ENCODE data around the gene CELF6.

The CELF6 gene

GRCh38 chr15:72242775-72243370, 77.1 kb downstream of the CELF6 start:
- Histone ChIP-seq H4K20me1 (ENCODE audit: insufficient read depth, low read length, poor library complexity, severe bottlenecking) (no peaks in the 10 kb centered on the region), H3K27me3 (ENCODE audit: insufficient read depth, low read length, poor library complexity, severe bottlenecking) (no peaks in the 10 kb centered on the region), H3K4me1 (ENCODE audit: insufficient read depth, low read length, poor library complexity, severe bottlenecking) (peaks cover 4% of the 10 kb centered on the region), H2AFZ (ENCODE audit: low read length) (no peak overlapping the region), H3K4me3 (ENCODE audit: low read length, poor library complexity, severe bottlenecking) (no peak overlapping the region), H3K4me2 (ENCODE audit: low read depth, low read length, poor library complexity, severe bottlenecking) (no peak overlapping the region), H3K9ac (ENCODE audit: low read depth, low read length, poor library complexity, severe bottlenecking) (no peak overlapping the region), H3K79me2 (ENCODE audit: insufficient read depth, low read length) (no peaks in the 10 kb centered on the region), H3K9me2 (replicated peaks; ENCODE audit: low read depth, low read length) (no peaks in the 10 kb centered on the region), H3K9me3 (ENCODE audit: insufficient read depth, low read depth, low read length) (no peaks in the 10 kb centered on the region), H3F3A (ENCODE audit: low read depth) (no peaks in the 10 kb centered on the region; the same call in 1 of the 2 replicates), H3K36me3 (ENCODE audit: insufficient read depth, low read length) (peaks cover 31% of the 10 kb centered on the region; the same call in 1 of the 2 replicates)
- no peak for TF ChIP-seq CTCF (conservative IDR thresholded peaks at IDR 0.05; ENCODE audit: low read length)
- no peak for TF ChIP-seq EZH2phosphoT487 (IDR thresholded peaks at IDR 0.05; ENCODE audit: borderline replicate concordance)

GRCh38 chr15:72239652-72240051, 80.3 kb downstream of the CELF6 start:
- Histone ChIP-seq H3F3A (ENCODE audit: low read depth) (no peaks in the 10 kb centered on the region; the same call in 1 of the 2 replicates), H3K4me1 (ENCODE audit: insufficient read depth, low read length, poor library complexity, severe bottlenecking) (peaks cover 22% of the 10 kb centered on the region), H3K4me3 (ENCODE audit: low read length, poor library complexity, severe bottlenecking) (no peak overlapping the region), H3K4me2 (ENCODE audit: low read depth, low read length, poor library complexity, severe bottlenecking) (no peak overlapping the region), H2AFZ (ENCODE audit: low read length) (no peak overlapping the region), H3K36me3 (ENCODE audit: insufficient read depth, low read length) (peaks cover 31% of the 10 kb centered on the region; the same call in 1 of the 2 replicates), H4K20me1 (ENCODE audit: insufficient read depth, low read length, poor library complexity, severe bottlenecking) (no peaks in the 10 kb centered on the region), H3K9me3 (ENCODE audit: insufficient read depth, low read depth, low read length) (no peaks in the 10 kb centered on the region), H3K79me2 (ENCODE audit: insufficient read depth, low read length) (0 out of 2 replicates have a peak, but pooled peaks cover 4% of the 10 kb centered on the region), H3K27me3 (ENCODE audit: insufficient read depth, low read length, poor library complexity, severe bottlenecking) (no peaks in the 10 kb centered on the region), H3K9me2 (replicated peaks; ENCODE audit: low read depth, low read length) (no peaks in the 10 kb centered on the region), H3K9ac (ENCODE audit: low read depth, low read length, poor library complexity, severe bottlenecking) (no peak overlapping the region)
- no peak for TF ChIP-seq CTCF (conservative IDR thresholded peaks at IDR 0.05; ENCODE audit: low read length)
- no peak for TF ChIP-seq EZH2phosphoT487 (IDR thresholded peaks at IDR 0.05; ENCODE audit: borderline replicate concordance)

GRCh38 chr15:72238586-72238985, 81.4 kb downstream of the CELF6 start:
- Histone ChIP-seq H2AFZ (ENCODE audit: low read length) (no peak overlapping the region), H3F3A (ENCODE audit: low read depth) (no peaks in the 10 kb centered on the region; the same call in 1 of the 2 replicates), H3K9me3 (ENCODE audit: insufficient read depth, low read depth, low read length) (no peaks in the 10 kb centered on the region), H3K79me2 (ENCODE audit: insufficient read depth, low read length) (0 out of 2 replicates have a peak, but pooled peaks cover 4% of the 10 kb centered on the region), H4K20me1 (ENCODE audit: insufficient read depth, low read length, poor library complexity, severe bottlenecking) (no peaks in the 10 kb centered on the region), H3K36me3 (ENCODE audit: insufficient read depth, low read length) (peaks cover 22% of the 10 kb centered on the region; the same call in 1 of the 2 replicates), H3K4me1 (ENCODE audit: insufficient read depth, low read length, poor library complexity, severe bottlenecking) (peaks cover 22% of the 10 kb centered on the region), H3K9me2 (replicated peaks; ENCODE audit: low read depth, low read length) (no peaks in the 10 kb centered on the region), H3K9ac (ENCODE audit: low read depth, low read length, poor library complexity, severe bottlenecking) (no peak overlapping the region), H3K4me3 (ENCODE audit: low read length, poor library complexity, severe bottlenecking) (no peak overlapping the region), H3K27me3 (ENCODE audit: insufficient read depth, low read length, poor library complexity, severe bottlenecking) (no peaks in the 10 kb centered on the region), H3K4me2 (ENCODE audit: low read depth, low read length, poor library complexity, severe bottlenecking) (no peak overlapping the region)
- TF ChIP-seq EZH2phosphoT487 (IDR thresholded peaks at IDR 0.05; ENCODE audit: borderline replicate concordance) (no peak), CTCF (conservative IDR thresholded peaks at IDR 0.05; ENCODE audit: low read length) (no peak)
